GM18867 (cell line): ENCODE measurements around the gene NBEA.
A peak's percentile ranks its signal among the peaks of the same experiment; 100 is the strongest.
"Not testable (repeated sequence)": the region's sequence is repeated elsewhere in the genome, so short reads cannot be mapped to it uniquely, and the experiment has no call there.

Experiments
- ATAC-seq: cut with Tn5 transposase; IDR thresholded peaks from one replicate; pipeline ENCODE4 v1.9.1; 2021; ENCODE audit warnings: mild to moderate bottlenecking, moderate library complexity; ENCODE audit not compliant: unreplicated experiment

Gene NBEA

GRCh38 chr13:35378939-35379338 is 436.9 kb downstream of the NBEA start:
- no peak for ATAC-seq

- peak; percentile 52 for ATAC-seq
Observed at GRCh38 chr13:35379663-35380062, 437.6 kb downstream of the NBEA start.

DNA sequence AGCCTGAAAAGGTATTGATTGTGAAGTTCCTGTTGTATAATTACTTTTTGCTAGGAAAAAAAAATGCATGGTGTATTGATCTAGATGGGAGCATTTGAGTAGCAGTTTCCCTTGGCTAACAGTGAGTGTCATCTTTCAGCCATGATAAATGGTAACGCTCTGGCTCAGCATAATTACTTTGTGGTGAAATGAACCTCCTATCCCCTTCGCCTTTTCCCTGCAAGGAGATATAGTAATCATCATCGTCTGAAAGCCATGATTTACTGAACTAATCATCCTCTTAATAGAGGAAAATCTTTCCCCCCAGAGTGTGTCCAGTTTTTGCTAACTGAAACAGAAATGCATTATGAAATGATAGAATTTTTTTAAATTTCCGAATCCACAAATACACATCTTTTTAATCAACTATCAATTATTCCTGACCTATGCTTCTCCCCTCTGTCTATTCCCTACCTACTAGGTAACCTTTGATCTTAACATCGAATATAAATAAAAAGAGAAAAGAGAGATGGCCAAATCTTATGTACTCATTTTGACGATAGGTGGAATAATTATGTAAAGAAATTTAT is 445.7 kb downstream of the NBEA start:
- no peak for ATAC-seq

GRCh38 chr13:35388441-35389355 is 446.6 kb downstream of the NBEA start:
- no peak for ATAC-seq

DNA sequence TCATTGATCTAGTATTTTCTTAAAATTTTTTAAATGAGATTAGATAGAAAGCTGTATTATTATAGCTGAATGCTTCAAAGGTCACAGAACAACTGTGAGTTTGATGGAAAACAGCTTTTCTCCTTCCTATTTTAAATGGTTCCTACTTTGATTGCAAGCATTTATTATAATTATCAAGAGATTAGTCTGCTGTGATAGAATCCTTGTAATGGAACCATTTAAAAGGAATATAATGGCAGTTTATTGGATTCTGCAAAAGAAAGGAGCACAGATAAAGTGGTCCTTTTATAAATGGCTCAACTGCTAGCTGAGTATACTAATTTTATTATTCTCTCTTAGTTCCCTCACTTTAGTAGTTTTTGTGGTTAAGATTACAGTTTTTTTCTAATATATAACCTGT is 447.5 kb downstream of the NBEA start:
- ATAC-seq, result no peak

DNA sequence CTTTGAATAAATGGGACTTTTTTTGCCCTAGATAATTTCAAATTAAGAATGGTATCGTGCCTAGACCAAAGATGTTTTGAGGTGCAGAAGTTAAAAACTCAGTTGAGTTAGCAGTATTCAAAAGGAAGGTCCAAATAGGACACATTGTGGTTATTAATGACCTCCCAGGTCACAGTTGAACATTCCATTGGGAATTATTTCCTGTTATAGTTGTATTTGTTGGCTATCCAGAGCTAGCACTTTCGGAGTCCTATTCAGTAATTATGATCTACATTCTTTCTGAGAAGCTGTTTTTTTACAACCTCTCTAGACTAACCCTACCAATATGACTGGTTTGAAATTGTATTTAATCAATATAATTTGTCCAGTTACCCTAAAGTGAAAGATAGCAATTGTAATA is 450.7 kb downstream of the NBEA start:
- no peak for ATAC-seq

DNA sequence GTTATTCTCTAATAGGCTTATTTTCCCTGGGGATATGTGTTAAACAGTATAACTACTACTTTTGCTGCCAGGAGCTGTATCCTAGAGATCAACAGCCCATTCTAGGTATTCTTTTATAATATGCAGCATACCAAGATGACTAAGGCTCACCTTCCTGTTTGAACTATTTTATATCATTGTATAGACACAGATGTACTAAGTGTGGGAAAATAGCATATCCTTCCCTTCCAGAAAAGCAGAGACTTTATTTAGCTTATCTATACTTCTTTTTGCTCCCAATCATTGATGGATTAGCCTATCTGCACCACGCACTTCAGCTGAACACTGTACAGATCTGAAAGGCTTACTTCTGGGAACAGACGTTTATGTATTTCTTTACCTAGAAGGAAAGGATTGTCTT is 451.8 kb downstream of the NBEA start:
- ATAC-seq, result no peak

DNA sequence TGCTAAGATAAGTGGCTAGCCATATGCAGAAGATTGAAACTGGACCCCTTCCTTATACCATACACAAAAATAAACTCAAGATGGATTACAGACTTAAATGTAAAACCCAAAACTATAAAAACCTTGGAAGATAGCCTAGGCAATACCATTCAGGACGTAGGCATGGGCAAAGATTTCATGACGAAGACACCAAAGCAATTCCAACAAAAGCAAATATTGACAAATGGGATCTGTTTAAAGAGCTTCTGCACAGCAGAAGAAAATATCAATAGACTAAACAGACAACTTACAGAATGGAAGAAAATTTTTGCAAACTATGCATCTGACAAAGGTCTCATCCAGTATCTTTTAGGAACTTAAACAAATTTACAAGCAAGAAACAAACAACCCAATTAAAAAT is 466.2 kb downstream of the NBEA start:
- ATAC-seq, result not testable (repeated sequence)

DNA sequence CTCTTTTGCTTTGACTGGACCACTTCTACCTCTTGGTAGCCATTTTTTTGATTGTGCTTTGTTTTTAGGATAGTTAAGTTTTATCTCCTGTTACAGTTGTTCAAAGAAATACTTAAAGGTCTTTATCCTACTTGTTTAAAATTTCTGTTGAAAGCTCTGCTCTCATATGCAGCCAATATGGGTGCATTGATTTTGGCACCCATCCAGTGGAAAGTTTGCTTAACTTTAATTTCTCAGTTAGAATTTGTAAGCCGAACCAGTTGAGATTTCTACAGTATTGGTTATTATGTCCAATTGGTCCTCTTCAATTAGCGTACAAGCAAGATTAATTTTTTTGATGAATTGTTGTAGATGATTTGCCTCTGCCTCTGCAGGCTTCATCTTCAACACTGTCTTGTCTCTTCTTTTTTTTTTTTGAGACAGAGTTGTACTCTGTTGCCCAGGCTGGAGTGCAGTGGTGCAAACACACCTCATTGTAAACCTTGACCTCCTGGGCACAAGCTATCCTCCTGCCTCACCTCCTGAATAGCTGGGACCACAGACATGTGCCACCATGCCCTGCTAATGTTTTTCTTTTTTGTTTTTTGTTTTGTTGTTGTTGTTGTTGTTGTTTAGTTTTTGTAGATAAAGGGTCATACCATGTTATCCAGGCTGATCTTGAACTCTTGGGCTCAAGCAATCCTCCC is 469.1 kb downstream of the NBEA start:
- no peak for ATAC-seq

DNA sequence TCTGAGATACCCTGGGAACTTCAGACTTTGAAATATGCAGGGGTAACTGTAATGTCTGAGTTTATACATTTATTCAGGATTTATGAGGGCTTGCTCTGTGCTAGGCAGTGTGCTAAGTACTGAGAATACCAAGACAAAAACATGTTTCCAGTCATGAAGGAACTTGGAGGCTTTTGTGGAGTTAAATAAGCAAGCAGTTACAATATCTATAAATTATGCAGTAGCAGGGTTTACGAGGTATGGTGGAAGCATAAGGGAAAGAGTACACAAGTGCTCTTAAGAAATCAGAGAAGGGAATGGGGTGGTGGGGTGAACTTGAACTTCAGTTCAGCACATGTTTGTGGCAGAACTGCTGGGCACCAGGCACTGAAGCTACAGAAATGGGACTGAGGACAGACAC is 506.4 kb downstream of the NBEA start:
- no peak for ATAC-seq

DNA sequence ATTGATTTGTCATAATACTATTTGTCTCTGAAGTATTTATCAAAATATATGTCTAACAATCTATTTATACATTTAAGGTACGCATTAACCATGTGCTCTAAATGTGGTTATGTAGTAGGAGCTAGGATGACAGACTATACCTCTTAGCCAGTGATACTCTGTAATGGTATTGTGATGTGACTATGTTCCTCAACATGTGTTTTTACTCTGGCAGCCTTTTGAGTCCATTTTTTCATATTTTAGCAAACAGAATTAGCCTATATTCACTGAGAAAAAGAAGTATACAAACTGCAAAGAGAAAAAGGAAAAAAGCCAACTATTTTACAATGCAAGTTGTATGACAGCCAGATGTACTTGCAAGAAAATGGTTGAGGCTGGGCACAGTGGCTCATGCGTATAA is 507.8 kb downstream of the NBEA start:
- ATAC-seq, result no peak

DNA sequence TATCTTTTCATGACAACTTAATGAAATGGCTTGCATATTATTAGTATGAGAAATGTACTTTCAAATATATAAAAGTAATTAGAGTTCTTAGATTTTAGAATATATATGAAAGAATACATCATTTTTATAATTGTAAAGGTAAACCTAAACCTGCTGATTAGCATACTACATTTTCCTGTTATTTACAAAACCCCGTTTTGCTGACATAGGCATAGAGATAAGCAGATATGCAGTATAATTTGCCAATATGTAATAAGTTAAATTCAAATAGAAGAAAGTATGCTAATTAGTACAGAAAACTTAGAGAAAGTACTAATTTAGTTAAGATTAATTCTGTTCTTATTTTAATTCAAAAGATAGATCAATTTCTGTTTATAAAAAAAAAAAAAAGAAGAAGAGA is 513.0 kb downstream of the NBEA start:
- ATAC-seq, result no peak

DNA sequence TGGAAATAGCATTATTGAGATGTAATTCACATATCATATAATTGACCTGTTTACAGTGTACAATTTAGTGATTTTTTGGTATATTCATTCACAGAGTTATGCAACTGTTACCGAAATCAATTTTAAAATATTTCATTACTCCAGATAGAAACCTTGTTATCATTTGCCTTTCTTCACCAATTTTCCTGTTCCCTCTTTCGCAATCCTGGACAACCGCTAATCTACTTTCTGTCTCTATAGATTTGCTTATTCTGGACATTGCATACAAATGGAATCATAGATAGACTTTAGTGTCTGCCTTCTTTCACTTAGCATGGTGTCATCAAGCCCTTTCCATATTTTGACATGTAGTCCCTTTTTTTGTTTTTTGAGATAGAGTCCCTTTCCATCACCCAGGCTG is 515.2 kb downstream of the NBEA start:
- ATAC-seq, result no peak

- no peak for ATAC-seq
Observed at GRCh38 chr13:35460061-35460460, 518.0 kb downstream of the NBEA start.

- no peak for ATAC-seq
Observed at GRCh38 chr13:35465371-35465770, 523.3 kb downstream of the NBEA start.

- ATAC-seq, result no peak
Observed at GRCh38 chr13:35468195-35468594, 526.1 kb downstream of the NBEA start.

DNA sequence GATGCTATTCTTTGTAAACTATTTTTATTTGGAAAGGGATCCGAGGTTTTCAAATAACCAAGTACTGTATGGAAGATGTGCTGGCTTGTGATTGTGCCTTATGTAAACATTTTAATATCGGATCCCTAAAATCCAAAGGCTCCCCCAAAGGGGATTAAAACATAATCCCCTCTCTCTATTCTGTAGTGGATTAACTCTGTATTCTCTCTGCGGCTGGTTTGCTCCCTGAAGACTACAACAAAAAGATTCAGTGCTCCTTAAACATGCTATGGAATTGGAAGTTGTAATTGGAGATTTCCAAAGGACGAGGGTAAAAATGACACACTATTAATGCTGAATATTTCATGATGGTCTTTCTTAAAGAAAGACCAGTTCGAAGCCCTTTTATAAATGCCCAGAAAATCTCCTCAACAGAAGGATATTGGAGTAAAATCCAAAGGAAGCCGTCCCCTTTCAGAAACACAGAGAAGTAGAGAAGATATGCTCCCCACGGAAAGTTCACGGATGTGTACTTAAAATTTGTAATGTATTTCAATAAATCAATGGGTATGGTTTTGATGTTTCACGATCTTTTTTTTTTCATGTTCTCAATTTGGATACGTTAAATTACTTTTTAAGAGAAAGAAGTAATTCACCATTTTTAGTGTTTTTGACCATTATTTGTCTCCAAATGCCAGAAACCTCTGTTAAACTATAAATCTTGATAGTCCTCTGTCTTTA is 527.9 kb downstream of the NBEA start:
- ATAC-seq, result no peak

DNA sequence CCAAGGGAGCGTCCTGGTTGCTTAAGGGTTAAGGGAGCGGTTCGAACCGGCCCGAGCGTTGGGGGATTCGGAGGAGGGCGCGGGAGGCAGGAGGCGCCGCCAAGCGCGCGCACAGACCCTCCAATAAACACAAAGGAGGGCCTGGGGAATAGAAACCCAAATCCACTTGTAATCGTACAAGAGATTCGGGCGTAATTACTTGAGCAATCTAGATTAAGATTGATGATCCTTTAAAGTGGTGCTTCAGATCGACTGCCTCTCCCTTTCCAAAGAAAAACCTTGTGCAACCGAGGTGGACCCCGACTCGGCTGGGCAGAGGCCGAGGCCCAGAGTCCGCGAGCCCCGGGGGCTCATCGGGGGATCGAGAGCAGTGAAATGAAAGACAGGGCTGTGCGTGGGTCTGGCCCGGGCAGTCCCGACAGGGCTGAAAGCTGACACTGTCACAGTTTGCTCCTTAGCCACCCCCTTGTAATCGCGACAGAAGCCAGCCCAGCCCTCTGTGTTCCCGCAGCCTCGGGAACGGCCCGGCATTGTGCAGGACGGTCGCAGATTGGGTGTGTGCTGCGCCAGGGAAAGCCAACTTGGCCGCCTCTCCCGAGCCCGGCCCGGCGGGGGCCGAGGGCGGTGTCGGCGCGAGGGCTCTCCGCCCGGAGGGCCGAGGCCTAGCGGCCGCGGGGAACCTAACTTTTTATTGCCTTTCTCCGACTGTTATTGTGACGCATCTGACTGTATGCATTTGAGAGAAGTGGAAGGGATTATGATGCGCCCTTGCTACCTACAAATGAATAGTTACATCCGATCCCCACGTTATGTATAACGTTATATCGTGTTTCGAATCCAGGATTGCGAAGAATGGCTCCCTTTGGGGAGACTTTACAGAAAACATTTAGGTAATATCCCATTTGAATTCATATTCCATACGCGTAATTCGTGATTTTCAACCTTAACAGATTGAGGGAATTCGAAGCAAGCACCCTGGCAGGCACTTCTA is 528.9 kb downstream of the NBEA start:
- no peak for ATAC-seq

- no peak for ATAC-seq
Observed at GRCh38 chr13:35471706-35472322, 529.7 kb downstream of the NBEA start.
